WTC11 (cell line): ENCODE measurements around the gene SLAMF7. TPM values are rescaled to one million over a fixed set of nuclear protein-coding genes. Genes with fewer than 3 reads are reported as not detected.

Experiments
- ATAC-seq: fragments of 200-7000 bp; cut with Tn5 transposase; 2 replicates; pipeline ENCODE4 v1.10.0; 2021; ENCODE audit warnings: mild to moderate bottlenecking, moderate library complexity
- CTCF ChIA-PET: fragments of 300-600 bp; sonication (Branson Sonifier 250); formaldehyde crosslinking; loops from one replicate; lab custom pipeline; 2021; ENCODE audit warnings: antibody characterized with exemption; lab: Charles Lee
- POLR2A ChIA-PET: fragments of 350-600 bp; sonication (Branson Sonifier 250); formaldehyde crosslinking; loops from one replicate; lab custom pipeline; 2021; ENCODE audit warnings: antibody characterized with exemption; lab: Charles Lee
- DNase-seq: peaks from one replicate; pipeline ENCODE4 v3.0.0; 2021; ENCODE audit warnings: low spot score
- H3K27ac Mint-ChIP-seq: 2 replicates; pipeline ENCODE4 v1.8.0; 2021; ENCODE audit warnings: mixed read lengths
- H3K27me3 Mint-ChIP-seq: 2 replicates; pipeline ENCODE4 v1.8.0; 2021; ENCODE audit warnings: low read depth, mild to moderate bottlenecking, moderate library complexity, mixed read lengths
- H3K36me3 Mint-ChIP-seq: 2 replicates; pipeline ENCODE4 v1.8.0; 2021; ENCODE audit warnings: mixed read lengths
- H3K4me1 Mint-ChIP-seq: 2 replicates; pipeline ENCODE4 v1.8.0; 2022; ENCODE audit warnings: mixed read lengths
- H3K4me3 Mint-ChIP-seq: 2 replicates; pipeline ENCODE4 v1.8.0; 2021; ENCODE audit warnings: mild to moderate bottlenecking, moderate library complexity, mixed read lengths
- H3K9me3 Mint-ChIP-seq: 2 replicates; pipeline ENCODE4 v1.8.0; 2021; ENCODE audit warnings: mixed read lengths
- AR ChIP-seq: fragments of 250-450 bp; sonication (Bioruptor Pico); IDR thresholded peaks from 2 replicates; pipeline ENCODE4 v1.9.0; 2021; ENCODE audit warnings: mild to moderate bottlenecking
- ARID4B ChIP-seq: sonication (generic); formaldehyde crosslinking; IDR thresholded peaks from 2 replicates; pipeline ENCODE4 v1.8.0; 2023; ENCODE audit warnings: missing genetic modification reagents, mild to moderate bottlenecking, borderline replicate concordance
- ATF2 ChIP-seq: sonication (generic); formaldehyde crosslinking; IDR thresholded peaks from 2 replicates; pipeline ENCODE4 v1.8.1; 2022; ENCODE audit warnings: low read depth, missing genetic modification reagents, borderline replicate concordance
- CREB1 ChIP-seq: sonication (generic); formaldehyde crosslinking; IDR thresholded peaks from 2 replicates; pipeline ENCODE4 v1.8.0; 2023; ENCODE audit warnings: mild to moderate bottlenecking, missing genetic modification reagents
- E2F4 ChIP-seq: sonication (generic); formaldehyde crosslinking; IDR thresholded peaks from 2 replicates; pipeline ENCODE4 v1.8.1; 2022; ENCODE audit warnings: low read depth, mild to moderate bottlenecking, moderate library complexity, missing genetic modification reagents, borderline replicate concordance
- ERG ChIP-seq: fragments of 250-450 bp; sonication (Bioruptor Pico); IDR thresholded peaks from 2 replicates; pipeline ENCODE4 v1.8.0; 2021; ENCODE audit warnings: mild to moderate bottlenecking
- GABPB1 ChIP-seq: sonication (generic); formaldehyde crosslinking; IDR thresholded peaks from 2 replicates; pipeline ENCODE4 v1.8.1; 2023; ENCODE audit warnings: mild to moderate bottlenecking, missing genetic modification reagents
- HMGA2 ChIP-seq: fragments of 250-450 bp; sonication (Bioruptor Pico); IDR thresholded peaks from 2 replicates; pipeline ENCODE4 v1.4.0; 2021; ENCODE audit warnings: mild to moderate bottlenecking, moderate library complexity
- MAX ChIP-seq: sonication (generic); formaldehyde crosslinking; IDR thresholded peaks from 2 replicates; pipeline ENCODE4 v1.8.0; 2022; ENCODE audit warnings: mild to moderate bottlenecking, missing genetic modification reagents
- MXD4 ChIP-seq: fragments of 250-450 bp; sonication (Bioruptor Pico); IDR thresholded peaks from 2 replicates; pipeline ENCODE4 v1.8.0; 2021; ENCODE audit warnings: mild to moderate bottlenecking, moderate library complexity, borderline replicate concordance
- SMAD3 ChIP-seq: sonication (generic); formaldehyde crosslinking; IDR thresholded peaks from 2 replicates; pipeline ENCODE4 v1.8.0; 2022; ENCODE audit warnings: missing genetic modification reagents, mild to moderate bottlenecking, borderline replicate concordance
- TCF7 ChIP-seq: sonication (generic); formaldehyde crosslinking; IDR thresholded peaks from 2 replicates; pipeline ENCODE4 v1.8.0; 2022; ENCODE audit warnings: mild to moderate bottlenecking, low read depth, missing genetic modification reagents, moderate library complexity
- TP53 ChIP-seq: sonication (generic); formaldehyde crosslinking; IDR thresholded peaks from 2 replicates; pipeline ENCODE4 v1.8.1; 2023; ENCODE audit warnings: mild to moderate bottlenecking, missing genetic modification reagents
- USF1 ChIP-seq: sonication (generic); formaldehyde crosslinking; IDR thresholded peaks from 2 replicates; pipeline ENCODE4 v1.8.0; 2022; ENCODE audit warnings: mild to moderate bottlenecking, missing genetic modification reagents
- total RNA-seq: library from RNA; stranded (reverse); gene quantifications from 3 replicates; pipeline ENCODE4 v1.2.3, GENCODE V29; 2021

The SLAMF7 gene
- total RNA-seq, 1 experiment from 2014 or later = 0.15 TPM

- ChIA-PET POLR2A (no interaction called here), CTCF (interaction anchor here (1.4 to 2.7 kb wide), 4 partner anchors 27 to 179 kb away, joined by 3 to 17 read pairs (median 10); no protein-coding TSS in a partner anchor)
- no peak overlapping the region for H3K27ac Mint-ChIP-seq
- H3K36me3 Mint-ChIP-seq = no peaks in the 10 kb centered on the region
- H3K9me3 Mint-ChIP-seq = peaks cover 10% of the 10 kb centered on the region
- H3K27me3 Mint-ChIP-seq = no peaks in the 10 kb centered on the region; the same call in none of the 2 replicates
- H3K4me3 Mint-ChIP-seq = no peak overlapping the region
- no peak for ATAC-seq
- no peak for TF ChIP-seq AR (CRISPR knock-in tag)
- no peak for DNase-seq
- H3K4me1 Mint-ChIP-seq = peaks cover 12% of the 10 kb centered on the region
Observed at GRCh38 chr1:160774886-160775719, 36.1 kb downstream of the SLAMF7 start.

- ChIA-PET POLR2A (no interaction called here), CTCF (interaction anchor here (1.7 to 5.3 kb wide), 8 partner anchors 7 to 178 kb away, joined by 8 to 85 read pairs (median 15); no protein-coding TSS in a partner anchor)
- ATAC-seq (no peak), DNase-seq (no peak)
- Mint-ChIP-seq H3K4me3 (no peak overlapping the region), H3K36me3 (no peaks in the 10 kb centered on the region), H3K27me3 (no peaks in the 10 kb centered on the region; the same call in none of the 2 replicates), H3K9me3 (peaks cover 12% of the 10 kb centered on the region), H3K4me1 (peaks cover 12% of the 10 kb centered on the region), H3K27ac (no peak overlapping the region)
- TF ChIP-seq ERG (no peak), ARID4B (CRISPR knock-in tag) (no peak), MAX (CRISPR knock-in tag) (no peak), SMAD3 (CRISPR knock-in tag) (no peak), MXD4 (CRISPR knock-in tag) (no peak), E2F4 (CRISPR knock-in tag) (no peak), GABPB1 (CRISPR knock-in tag) (no peak), HMGA2 (no peak), CREB1 (no peak), USF1 (CRISPR knock-in tag) (no peak), AR (CRISPR knock-in tag) (no peak), TCF7 (CRISPR knock-in tag) (no peak), ATF2 (CRISPR knock-in tag) (no peak), TP53 (no peak)
Observed at GRCh38 chr1:160776178-160776577, 37.1 kb downstream of the SLAMF7 start.
